Activated CD8-positive, alpha-beta memory T cell treated with anti-CD3 and anti-CD28 coated beads for 36 hours (primary cell): Measurements from ENCODE around the gene ADCYAP1R1. TPM values are rescaled to one million over a fixed set of nuclear protein-coding genes. Genes with fewer than 3 reads are reported as not detected.

Source experiments
- CTCF ChIA-PET: fragments of 350-600 bp; sonication (Branson Sonifier 250); formaldehyde crosslinking; loops from one replicate; lab custom pipeline; 2021; ENCODE audit warnings: antibody characterized with exemption; lab: Charles Lee
- POLR2A ChIA-PET: fragments of 350-600 bp; sonication (Branson Sonifier 250); formaldehyde crosslinking; loops from one replicate; lab custom pipeline; 2021; ENCODE audit warnings: antibody characterized with exemption; lab: Charles Lee
- total RNA-seq, 2 experiments: library from RNA; stranded (reverse); gene quantifications; one replicate each; pipeline ENCODE4 v1.2.3, GENCODE V29; 2021

Gene ADCYAP1R1
- total RNA-seq, 2 experiments from 2014 or later: not detected

DNA sequence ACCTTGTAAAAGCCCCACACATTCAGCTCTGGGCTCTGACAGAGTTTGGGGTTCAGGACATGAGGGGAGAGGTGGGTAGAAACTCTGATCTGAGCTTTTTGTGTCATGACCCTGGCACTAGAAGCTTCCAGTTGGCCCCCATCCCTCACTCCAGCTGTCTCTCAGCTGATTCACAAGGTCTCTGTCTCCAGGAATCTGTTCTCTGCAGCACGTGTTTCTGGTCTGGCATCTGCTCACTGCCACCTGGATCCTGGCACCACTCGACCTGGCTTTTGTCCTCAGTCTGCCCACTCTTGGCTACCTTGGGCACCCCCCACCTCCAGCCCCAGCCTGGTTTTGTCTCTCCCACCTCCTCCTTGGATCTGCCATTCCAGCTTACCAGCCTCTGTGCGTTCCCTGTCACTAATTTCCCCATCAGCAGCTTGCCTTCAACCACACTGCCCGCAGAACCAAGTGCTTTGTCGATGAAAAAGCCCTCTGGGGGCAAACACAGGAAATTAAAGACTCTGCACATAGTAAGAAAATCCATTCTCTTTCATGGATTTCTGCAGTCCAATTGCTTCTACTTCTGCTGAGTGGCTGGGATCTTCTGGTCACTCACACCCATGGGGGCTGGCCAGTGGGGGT, 18.3 kb upstream of the ADCYAP1R1 start:
- ChIA-PET POLR2A (no interaction called here), CTCF (interaction anchor here (0.5 kb wide), 1 partner anchor 104 kb away, joined by 3 read pairs; no protein-coding TSS in a partner anchor)

DNA sequence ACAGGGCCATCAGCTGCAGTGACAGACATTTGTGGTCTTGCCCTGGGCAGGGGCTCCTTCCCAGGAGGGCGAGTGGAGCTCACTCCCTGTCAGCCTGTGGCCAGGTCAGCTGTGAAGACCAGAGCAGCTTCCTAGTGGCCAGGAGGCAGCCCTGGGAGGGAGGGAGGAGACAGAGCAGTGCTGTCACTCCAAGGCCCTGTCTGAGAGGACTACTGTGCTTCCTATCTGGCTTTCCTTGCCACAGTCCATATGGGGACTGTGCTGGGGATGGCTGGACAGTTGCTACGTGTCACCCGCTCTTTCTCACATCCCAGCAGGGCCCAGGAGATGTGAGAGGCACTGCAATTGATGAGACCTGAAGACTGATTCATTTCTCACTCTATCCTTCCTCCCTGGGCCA, 15.2 kb upstream of the ADCYAP1R1 start:
- POLR2A ChIA-PET: no interaction called here
- CTCF ChIA-PET: no interaction called here

DNA sequence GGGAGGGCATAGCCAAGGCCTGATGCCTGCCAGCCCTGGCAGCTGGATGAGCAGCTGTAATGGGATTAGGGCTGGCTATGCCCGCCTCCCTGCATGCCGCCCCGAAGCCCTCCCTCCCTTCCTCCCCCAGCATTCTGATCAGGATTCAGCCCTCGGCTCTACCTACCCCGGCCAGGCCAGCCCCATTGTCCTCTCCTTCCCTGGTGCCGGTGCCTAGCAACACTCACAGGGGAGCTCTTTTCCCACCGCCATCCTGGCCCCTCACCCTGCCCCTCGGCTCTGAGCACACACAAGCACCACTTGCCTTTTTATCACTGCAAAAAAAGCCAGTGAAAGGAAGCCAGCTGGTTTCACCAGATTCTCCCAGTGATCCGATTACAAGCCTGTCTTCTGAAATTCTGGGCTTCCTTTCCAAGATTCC, 9.0 kb upstream of the ADCYAP1R1 start:
- ChIA-PET POLR2A (no interaction called here), CTCF (interaction anchor here (0.6 kb wide), 1 partner anchor 24 kb away, joined by 3 read pairs; no protein-coding TSS in a partner anchor)

DNA sequence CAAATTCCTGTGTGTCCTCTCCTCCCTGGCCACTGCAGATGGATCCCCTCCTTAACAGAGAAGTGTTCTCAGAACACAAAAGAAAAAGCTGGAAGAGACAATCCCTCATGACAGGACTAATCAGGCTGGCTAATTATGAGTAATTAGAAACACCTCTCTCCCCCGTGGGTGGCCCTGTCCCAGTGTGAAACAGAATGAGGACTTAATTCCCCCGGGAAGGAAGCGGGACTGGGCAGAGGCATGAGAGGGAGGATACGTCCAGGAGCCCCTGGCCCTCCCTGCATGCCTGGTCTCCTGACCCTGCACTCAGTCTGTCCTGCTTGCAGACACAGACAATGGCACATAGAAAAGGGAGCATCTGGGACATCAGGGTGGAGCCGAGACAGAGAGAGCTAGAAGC, 7.6 kb upstream of the ADCYAP1R1 start:
- ChIA-PET POLR2A (no interaction called here), CTCF (no interaction called here)

DNA sequence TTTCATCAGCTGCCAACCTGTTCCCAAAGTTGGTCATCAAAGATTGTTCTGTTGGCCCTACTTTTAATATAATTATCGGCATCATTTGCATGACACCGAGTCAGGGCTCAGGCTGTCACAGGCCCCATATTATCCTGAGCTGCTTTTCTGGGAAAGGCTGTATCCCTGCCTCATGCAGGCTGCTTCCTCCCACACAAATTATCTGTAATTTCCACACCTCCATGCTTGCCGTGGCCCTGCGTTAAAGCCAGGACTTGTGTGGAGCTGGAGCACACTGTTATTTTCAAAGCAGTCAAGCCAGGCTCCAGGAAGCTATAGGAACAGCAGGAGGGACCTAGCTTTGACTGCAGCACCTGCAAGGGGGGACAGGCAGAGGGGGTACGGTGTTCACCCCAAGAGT, 5.4 kb upstream of the ADCYAP1R1 start:
- ChIA-PET POLR2A (no interaction called here), CTCF (no interaction called here)

DNA sequence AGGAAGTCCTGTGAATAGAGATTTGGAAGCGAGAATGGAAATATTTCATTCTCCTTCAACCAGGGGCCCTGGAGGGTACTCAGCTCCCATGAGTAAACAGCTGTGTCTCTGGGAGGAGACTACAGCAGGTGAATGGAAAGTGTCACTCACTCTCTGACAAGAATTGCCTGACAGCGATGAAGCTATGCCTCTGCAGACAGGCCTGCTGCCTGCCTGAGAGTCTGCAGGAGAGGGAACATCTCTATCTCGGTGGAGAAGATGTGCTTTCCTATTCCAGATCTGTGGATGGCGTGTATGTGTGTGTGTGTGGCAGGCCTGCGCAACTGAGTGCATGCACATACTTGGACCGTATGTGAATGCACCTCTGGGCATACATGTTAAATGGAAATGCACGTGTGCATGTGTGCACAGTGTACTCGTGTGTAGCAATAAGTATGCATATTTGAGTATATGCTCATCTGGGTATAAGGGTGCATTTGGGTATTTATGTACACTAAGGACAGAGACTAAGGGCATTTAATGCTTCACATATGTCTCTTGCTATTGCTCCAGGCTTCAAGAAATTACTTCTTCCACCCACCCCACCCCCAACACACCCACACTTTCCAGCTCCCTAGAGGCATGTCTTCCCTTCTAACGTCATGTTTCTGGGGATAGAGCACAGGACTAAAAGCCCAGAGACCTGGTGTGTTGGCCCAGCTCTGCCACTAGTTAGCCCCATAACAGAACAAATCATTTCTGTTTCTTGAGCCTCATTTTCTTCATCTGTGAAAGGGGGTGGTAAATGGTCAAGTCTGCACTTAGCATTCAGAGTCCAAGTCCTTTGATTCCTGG, 4.6 kb upstream of the ADCYAP1R1 start:
- CTCF ChIA-PET: no interaction called here

DNA sequence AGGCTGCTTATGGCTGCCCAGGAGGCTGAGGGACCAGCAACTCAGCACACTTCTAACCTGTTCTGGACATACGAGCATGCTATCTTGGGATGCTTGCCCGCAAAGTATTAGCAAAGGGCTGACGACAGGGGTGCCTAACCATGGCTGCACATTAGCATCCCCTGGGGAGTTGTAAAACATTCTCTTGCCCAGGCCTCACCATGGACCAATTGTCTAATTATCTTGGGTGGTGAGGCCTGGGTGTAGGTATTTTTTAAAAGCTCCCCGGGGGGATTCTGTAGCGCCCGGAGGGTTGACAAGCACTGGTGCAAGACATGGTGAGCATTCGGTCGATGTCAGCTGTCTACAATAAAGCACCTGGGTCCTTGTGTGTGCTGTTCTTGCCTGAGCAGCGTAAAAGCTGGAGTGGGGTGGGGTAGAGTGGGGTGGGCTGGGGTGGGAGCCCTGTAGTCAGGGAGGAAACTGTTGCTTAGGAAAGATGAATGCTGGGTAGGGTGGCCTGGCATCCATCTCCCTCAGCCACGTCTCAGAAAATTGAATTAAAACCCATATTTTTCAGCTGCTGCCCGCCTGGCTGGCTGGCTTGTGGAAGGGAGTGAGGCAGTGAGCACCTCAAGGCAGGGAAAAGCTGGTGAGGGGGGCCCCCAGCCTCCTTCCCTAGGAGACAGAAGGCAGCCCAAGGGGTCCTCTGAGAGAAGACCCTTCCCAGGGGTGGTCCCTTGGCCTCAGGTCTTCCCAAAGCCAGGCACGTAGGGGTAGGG, 2.9 kb upstream of the ADCYAP1R1 start:
- ChIA-PET CTCF (no interaction called here), POLR2A (no interaction called here)

More for the DNA sequence above, 4.6 kb upstream of the ADCYAP1R1 start:
- POLR2A ChIA-PET: no interaction called here

DNA sequence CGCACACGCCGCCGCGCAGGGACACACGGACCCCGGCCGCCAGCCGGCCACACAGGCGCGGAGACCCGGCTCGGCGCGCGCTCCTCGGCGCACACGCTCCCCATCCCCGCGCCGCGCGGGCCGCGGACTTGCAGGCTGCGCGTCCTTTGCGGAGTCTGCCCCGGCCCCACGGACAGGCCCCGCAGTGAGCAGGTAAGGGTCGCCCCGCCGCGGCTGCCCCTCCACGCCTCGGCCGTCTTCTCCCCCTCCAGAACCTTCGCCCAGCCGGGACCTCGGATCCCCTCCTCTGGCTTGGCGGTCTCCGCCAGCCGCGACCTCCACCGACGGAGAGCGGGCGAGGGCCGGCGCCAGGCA, 356 bp downstream of the ADCYAP1R1 start:
- CTCF ChIA-PET: no interaction called here
- POLR2A ChIA-PET: no interaction called here

DNA sequence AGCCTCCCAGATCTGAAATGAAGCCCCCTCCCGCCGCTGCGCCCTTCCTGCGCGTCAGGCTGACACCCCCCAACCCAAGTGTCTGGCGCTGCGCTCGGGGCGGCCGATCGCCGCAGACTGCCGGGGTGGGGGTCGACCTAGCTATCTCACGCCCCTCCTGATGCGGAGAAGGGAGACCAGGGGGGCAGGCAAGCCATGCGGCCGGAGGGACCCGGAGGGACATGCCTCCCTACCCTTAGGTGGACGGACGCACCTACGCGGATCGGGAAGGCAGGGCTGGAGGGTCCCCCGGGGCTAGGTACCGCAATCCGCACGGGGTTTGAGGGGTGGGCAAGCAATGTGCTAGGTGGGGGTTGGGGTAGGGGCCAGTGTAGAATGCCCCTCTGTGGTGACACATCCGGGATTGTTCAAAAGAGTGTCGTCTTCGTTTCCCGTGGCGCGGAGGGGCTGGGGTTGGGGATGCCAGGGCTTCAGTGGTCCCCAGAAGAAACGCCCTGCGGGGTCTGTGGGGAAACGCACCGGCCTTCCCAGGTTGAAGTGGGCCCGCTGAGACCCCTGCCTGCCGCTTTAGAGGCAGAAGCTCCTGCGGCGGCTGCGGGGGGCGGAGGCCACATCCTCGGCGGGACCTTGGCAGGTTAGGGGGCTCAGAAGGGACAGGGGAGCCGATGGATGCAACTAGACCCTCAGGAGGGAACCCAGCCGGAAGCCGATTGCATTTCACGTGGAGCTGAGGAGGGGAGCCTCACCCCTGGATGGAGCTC, 913 bp downstream of the ADCYAP1R1 start:
- ChIA-PET POLR2A (no interaction called here), CTCF (no interaction called here)

DNA sequence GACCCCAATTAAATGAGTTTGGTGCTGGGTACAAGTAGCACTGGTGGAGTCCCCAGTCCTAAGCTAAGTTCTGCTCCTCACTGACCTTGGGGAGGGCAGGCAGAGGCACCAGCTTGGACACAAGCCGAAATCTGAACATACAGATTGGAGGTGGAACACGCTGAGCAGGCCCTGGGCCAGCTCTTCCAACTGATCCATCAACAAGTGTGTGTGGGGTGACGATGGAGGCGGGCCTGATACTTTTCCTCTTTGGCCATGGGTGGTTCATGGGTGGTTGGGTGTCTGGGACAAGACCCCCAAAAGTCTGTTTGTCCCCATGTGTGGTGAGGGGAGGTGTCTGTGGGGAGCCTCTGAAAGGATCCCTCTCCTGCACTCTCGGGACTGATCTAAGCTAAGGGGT, 1.9 kb downstream of the ADCYAP1R1 start:
- ChIA-PET CTCF (interaction anchor here (1.6 kb wide), 1 partner anchor 15 kb away, joined by 3 read pairs; no protein-coding TSS in a partner anchor), POLR2A (no interaction called here)

DNA sequence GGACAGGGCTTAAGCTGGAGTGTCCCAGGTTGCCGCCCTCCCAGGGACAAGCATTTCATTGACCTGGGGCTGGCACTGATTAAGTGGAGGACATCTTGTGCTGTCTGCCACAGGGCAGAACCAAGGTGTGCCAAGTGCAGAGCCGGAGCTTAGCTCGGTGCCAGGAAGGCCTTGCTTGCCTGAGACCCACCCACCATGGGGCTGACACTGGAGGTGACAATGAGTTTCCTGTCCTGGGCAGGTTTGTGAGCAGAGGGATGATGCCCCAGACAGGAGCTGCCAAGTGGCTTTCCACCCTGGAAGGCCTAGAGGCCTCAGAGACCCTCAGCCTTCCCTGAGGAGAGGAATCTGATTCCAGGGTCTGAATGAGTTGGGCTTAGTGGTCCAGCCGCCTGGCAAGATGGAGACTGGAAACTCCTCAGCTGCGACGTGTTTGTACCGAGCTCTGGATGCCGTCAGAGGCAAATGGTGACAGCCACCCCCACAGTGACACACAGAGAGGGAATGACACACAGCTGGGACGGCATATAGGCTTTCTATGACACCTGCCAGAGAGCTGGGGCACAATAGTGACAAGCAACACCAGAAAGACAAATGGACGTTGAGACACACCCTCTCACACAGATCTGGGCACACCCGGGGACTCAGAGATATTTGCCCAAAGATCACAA, 2.6 kb downstream of the ADCYAP1R1 start:
- ChIA-PET POLR2A (no interaction called here), CTCF (interaction anchor here (1.6 kb wide), 1 partner anchor 16 kb away, joined by 3 read pairs; no protein-coding TSS in a partner anchor)

DNA sequence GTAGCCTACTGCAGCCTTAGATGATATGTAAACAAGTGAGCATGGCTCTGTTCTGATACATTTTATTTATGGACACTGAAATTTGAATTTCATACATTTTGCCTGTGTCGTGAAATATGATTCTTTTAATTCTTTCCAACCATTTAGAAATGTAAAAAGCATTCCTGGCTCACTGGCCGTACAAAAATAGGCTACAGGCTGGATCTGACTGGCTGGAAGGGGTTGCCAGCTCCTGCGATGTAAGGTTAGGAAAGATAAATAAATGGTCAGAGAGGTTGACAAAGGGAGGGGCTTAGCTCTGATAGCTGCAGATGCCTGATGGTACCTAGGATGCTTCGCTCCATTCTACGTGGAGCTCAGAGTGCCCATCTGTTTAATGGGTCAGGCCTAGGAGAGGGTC, 3.4 kb downstream of the ADCYAP1R1 start:
- ChIA-PET POLR2A (no interaction called here), CTCF (interaction anchor here (1.6 kb wide), 1 partner anchor 17 kb away, joined by 3 read pairs; no protein-coding TSS in a partner anchor)

DNA sequence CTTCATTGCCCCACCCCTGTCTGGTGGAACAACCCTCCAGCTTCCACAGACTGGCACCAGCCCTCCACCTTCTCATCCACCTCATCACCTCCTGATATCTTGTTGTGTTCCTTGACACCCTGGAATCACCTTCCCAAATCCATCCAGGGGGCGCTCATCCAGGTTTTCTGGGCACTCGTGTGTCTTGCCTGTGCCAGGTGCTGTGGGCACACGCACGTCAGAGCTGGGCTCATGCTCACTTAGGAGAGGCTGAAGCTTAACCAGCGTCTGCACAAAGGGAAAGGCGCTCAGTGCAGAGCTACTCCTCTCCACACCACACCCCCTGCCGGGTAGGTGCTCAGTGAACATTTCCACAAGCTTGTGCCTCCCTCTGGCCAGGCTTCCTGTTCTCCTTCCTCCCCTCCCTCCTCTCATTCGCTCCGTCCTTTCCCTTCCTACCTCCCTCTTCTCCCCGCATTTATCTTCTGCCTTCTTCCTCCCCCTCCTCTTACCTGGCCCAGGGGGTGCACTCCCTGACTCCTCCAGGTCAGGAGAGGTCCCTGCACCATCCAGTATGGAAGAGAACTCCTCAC, 4.8 kb downstream of the ADCYAP1R1 start:
- POLR2A ChIA-PET: no interaction called here
- CTCF ChIA-PET: interaction anchor here (1.1 kb wide), 1 partner anchor 66 kb away, joined by 3 read pairs; no protein-coding TSS in a partner anchor

DNA sequence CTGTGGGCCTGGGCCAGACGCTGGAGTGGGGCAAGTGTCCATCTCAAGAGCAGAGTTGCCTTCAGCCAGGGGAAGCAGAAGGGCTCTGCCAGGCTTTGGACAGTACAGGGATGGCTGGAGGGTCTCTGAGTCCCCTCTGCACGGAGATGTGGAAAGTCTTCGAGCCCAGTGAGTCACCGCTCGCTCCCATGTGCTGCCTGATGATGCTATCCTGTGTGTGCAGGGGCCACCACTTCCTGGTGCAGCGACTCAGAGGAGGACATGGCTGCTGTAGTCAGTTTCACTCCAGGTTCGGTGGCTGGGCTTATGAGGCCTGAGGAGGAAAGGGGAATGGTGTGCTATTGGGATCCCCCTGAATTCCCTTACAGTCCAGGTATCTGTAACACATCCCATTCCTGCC, 6.0 kb downstream of the ADCYAP1R1 start:
- CTCF ChIA-PET: interaction anchor here (0.6 kb wide), 1 partner anchor 134 kb away, joined by 4 read pairs; no protein-coding TSS in a partner anchor
- POLR2A ChIA-PET: no interaction called here

DNA sequence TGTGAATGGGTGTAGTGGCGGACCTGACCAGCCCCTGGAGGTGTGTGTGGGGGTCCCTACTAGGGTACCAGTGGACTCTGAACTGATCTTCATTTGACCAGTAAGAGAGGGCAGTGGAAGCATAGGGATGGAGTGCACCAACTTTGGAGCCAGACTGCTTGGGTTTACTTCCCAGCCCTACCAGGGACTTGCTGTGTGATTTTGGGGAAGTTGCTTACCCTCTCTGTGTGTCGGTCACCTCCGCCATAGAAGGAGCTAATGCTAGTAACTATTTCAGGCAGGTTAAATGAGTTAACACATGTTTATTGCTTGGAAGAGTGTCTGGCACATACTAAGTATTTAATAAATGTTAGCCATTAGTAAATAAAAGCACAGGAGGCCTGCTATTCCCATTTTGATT, 6.6 kb downstream of the ADCYAP1R1 start:
- CTCF ChIA-PET: no interaction called here

DNA sequence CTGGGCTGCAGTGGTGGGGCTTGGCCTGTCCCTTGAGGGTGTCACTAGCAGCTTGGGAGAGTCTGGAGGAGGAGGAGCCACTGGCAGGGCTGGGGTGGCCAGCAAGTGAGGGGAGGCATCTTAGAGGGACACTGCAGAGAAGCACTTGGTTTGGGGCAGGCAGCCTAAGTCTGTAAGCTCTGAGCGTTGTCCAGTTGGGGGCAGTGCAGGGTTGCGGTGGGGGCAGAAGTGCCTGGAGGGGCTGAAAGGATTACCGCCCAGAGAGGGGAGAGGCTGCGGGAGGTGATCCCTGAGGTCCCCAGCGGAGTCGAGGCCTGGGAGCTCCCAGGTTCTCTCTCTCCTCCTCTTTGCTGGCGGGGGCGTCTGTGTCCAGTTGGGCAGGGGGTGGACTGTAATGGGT, 7.4 kb downstream of the ADCYAP1R1 start:
- ChIA-PET CTCF (no interaction called here), POLR2A (no interaction called here)

More for the DNA sequence above, 6.6 kb downstream of the ADCYAP1R1 start:
- POLR2A ChIA-PET: no interaction called here

DNA sequence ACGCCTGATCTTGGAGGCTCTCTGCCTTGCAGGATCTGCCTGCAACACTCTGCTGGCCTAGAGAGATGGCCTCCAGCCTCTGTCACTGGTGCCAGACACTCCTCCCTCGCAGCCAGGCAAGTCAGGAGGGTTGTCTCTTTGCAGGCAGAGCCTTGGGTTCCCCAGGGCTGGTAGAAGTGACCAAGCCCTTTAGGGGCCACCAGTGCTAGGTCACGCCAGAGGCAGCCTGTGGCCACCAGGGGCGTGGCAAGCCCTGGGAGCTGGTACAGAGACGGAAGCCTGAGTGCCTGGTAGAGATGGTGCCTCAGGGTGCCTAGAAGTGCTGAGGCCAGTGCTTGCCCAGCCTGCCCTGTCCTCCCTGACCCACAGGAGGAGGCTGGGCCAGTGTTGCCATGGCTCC, 9.1 kb downstream of the ADCYAP1R1 start:
- ChIA-PET POLR2A (no interaction called here), CTCF (no interaction called here)

DNA sequence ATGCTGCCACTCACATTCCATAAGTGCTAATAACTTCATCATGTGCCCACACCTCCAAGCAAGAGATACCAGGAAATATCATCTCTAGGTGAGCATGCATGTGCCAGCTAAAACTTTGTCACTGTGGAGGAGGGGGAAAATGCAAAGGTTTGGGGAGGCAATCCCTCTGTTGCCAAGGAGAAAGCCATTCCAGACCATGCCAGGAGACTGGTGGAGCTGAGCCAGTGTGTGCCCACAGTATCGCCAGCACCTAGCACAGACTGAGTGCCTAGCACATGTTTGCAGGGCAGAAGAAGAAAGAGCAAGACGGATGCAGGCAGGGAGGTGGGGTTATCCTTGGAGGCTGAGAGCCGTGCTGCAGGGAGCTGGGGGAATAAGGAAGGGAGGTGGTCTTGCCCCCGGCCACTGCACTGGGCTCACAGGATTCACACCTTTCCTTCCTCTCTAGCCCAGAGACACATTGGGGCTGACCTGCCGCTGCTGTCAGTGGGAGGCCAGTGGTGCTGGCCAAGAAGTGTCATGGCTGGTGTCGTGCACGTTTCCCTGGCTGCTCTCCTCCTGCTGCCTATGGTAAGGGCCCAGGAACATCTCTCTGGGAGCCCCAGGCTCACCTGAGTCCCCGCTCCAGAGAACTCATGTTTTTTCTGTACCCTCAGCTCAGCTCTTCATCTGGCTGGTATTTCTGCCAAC, 10.8 kb downstream of the ADCYAP1R1 start:
- ChIA-PET POLR2A (no interaction called here), CTCF (no interaction called here)
